GM23338 (cell line): ENCODE measurements around the gene QKI. TPM values are rescaled to one million over a fixed set of nuclear protein-coding genes. Genes with fewer than 3 reads are reported as not detected.

Experiments
- ATAC-seq: fragments of 200-7000 bp; cut with Tn5 transposase; 3 replicates; pipeline ENCODE4 v1.9.1; 2020
- DNase-seq: peaks from one replicate; pipeline ENCODE4 v3.0.0-alpha.2; 2015; ENCODE audit warnings: low spot score
- H2AFZ ChIP-seq: fragments of 200-600 bp; sonication (generic); 2 replicates; pipeline ENCODE4 v1.8.0; 2016; ENCODE audit warnings: antibody characterized with exemption, mild to moderate bottlenecking, moderate library complexity
- H3F3A ChIP-seq: fragments of 200-600 bp; sonication (generic); replicated peaks from 2 replicates; pipeline ENCODE4 v1.8.0; 2017; ENCODE audit warnings: antibody characterized with exemption, mixed run types, low read depth
- H3K27ac ChIP-seq: fragments of 200-600 bp; sonication (generic); 2 replicates; pipeline ENCODE4 v1.6.1; 2016; ENCODE audit warnings: low read depth
- H3K27me3 ChIP-seq: fragments of 200-600 bp; sonication (generic); 2 replicates; pipeline ENCODE4 v1.8.0; 2016; ENCODE audit warnings: mild to moderate bottlenecking, mixed run types, moderate library complexity; ENCODE audit not compliant: insufficient read depth
- H3K36me3 ChIP-seq: fragments of 200-600 bp; sonication (generic); 2 replicates; pipeline ENCODE4 v1.8.0; 2016; ENCODE audit warnings: mild to moderate bottlenecking; ENCODE audit not compliant: insufficient read depth
- H3K4me1 ChIP-seq: fragments of 200-600 bp; sonication (generic); 2 replicates; pipeline ENCODE4 v1.8.0; 2016; ENCODE audit warnings: mild to moderate bottlenecking, moderate library complexity; ENCODE audit not compliant: insufficient read depth
- H3K4me2 ChIP-seq: fragments of 200-600 bp; sonication (generic); 2 replicates; pipeline ENCODE4 v1.7.1; 2017; ENCODE audit warnings: mixed run types
- H3K4me3 ChIP-seq: fragments of 200-600 bp; sonication (generic); 2 replicates; pipeline ENCODE4 v1.6.1; 2016; ENCODE audit warnings: mixed run types
- H3K79me2 ChIP-seq: fragments of 200-600 bp; sonication (generic); replicated peaks from 2 replicates; pipeline ENCODE4 v1.8.0; 2017; ENCODE audit warnings: mild to moderate bottlenecking; ENCODE audit not compliant: insufficient read depth
- H3K9me2 ChIP-seq: fragments of 200-600 bp; sonication (generic); 2 replicates; pipeline ENCODE4 v1.8.0; 2017; ENCODE audit not compliant: insufficient read depth
- H4K20me1 ChIP-seq: fragments of 200-600 bp; sonication (generic); replicated peaks from 2 replicates; pipeline ENCODE4 v1.8.0; 2017; ENCODE audit warnings: mild to moderate bottlenecking; ENCODE audit not compliant: insufficient read depth
- H3K27ac Mint-ChIP-seq: 2 replicates; pipeline ENCODE4 v1.8.0; 2020; ENCODE audit warnings: inconsistent platforms, mild to moderate bottlenecking, moderate library complexity, mixed read lengths
- H3K27me3 Mint-ChIP-seq: 3 replicates; pipeline ENCODE4 v1.8.0; 2022; ENCODE audit warnings: low read depth, mild to moderate bottlenecking, moderate library complexity, mixed read lengths, inconsistent platforms; ENCODE audit not compliant: insufficient read depth, poor library complexity
- H3K36me3 Mint-ChIP-seq: 3 replicates; pipeline ENCODE4 v1.8.0; 2021; ENCODE audit warnings: low read depth, mild to moderate bottlenecking, inconsistent platforms, moderate library complexity, mixed read lengths
- H3K4me1 Mint-ChIP-seq: 3 replicates; pipeline ENCODE4 v1.8.0; 2020; ENCODE audit warnings: mild to moderate bottlenecking, inconsistent platforms, mixed read lengths
- H3K4me3 Mint-ChIP-seq: 3 replicates; pipeline ENCODE4 v1.8.0; 2021; ENCODE audit warnings: moderate library complexity, mild to moderate bottlenecking, inconsistent platforms, mixed read lengths
- H3K9me3 Mint-ChIP-seq: 3 replicates; pipeline ENCODE4 v1.8.0; 2020; ENCODE audit warnings: moderate library complexity, mild to moderate bottlenecking, inconsistent platforms, mixed read lengths
- CREB1 ChIP-seq: fragments of 250-450 bp; sonication (Bioruptor Pico); IDR thresholded peaks from 2 replicates; pipeline ENCODE4 v1.5.0; 2020; ENCODE audit warnings: low read depth, mild to moderate bottlenecking, moderate library complexity
- CTCF ChIP-seq, 2 experiments: fragments of 200-600 bp in 1 of 2; sonication (generic) in 1 of 2; conservative IDR thresholded peaks; 2 replicates each; pipeline versions ENCODE4 v1.5.1 to v1.6.1; 2016 to 2017; ENCODE audit warnings: antibody characterized with exemption in 2 of 2, low read depth in 2 of 2, mild to moderate bottlenecking in 2 of 2, moderate library complexity in 1 of 2
- ETS1 ChIP-seq: IDR thresholded peaks from 2 replicates; pipeline ENCODE4 v1.6.1; 2016; ENCODE audit warnings: antibody characterized with exemption
- EZH2phosphoT487 ChIP-seq: fragments of 200-600 bp; sonication (generic); IDR thresholded peaks from one replicate; pipeline ENCODE4 v1.8.1; 2018; ENCODE audit warnings: antibody characterized with exemption; ENCODE audit not compliant: unreplicated experiment
- STAT1 ChIP-seq: IDR thresholded peaks from one replicate; pipeline ENCODE4 v1.6.1; 2016; ENCODE audit warnings: antibody characterized with exemption; ENCODE audit not compliant: unreplicated experiment
- polyA plus RNA-seq: library from polyadenylated mRNA; unstranded; fragments of >200 nt; fragmentation: Nextera tagmentation; extraction: Ambion mirVana; gene quantifications from 2 replicates; pipeline ENCODE4 v1.2.1, GENCODE V29; 2016
- total RNA-seq: library from RNA; depleted of rRNA; stranded (reverse); fragments of >200 nt; shearing (Covaris generic); gene quantifications from 2 replicates; pipeline ENCODE4 v1.2.3, GENCODE V29; 2014
- TF ChIP-seq, protein P1 (sequence below): fragments of 250-450 bp; sonication (Bioruptor Pico); IDR thresholded peaks from 2 replicates; pipeline ENCODE4 v1.5.0; 2020; ENCODE audit warnings: mild to moderate bottlenecking, moderate library complexity

QKI gene
- total and polyA plus RNA-seq, 2 experiments from 2014 or later, result 60.8 to 159 TPM

- TF ChIP-seq, protein P1, sequence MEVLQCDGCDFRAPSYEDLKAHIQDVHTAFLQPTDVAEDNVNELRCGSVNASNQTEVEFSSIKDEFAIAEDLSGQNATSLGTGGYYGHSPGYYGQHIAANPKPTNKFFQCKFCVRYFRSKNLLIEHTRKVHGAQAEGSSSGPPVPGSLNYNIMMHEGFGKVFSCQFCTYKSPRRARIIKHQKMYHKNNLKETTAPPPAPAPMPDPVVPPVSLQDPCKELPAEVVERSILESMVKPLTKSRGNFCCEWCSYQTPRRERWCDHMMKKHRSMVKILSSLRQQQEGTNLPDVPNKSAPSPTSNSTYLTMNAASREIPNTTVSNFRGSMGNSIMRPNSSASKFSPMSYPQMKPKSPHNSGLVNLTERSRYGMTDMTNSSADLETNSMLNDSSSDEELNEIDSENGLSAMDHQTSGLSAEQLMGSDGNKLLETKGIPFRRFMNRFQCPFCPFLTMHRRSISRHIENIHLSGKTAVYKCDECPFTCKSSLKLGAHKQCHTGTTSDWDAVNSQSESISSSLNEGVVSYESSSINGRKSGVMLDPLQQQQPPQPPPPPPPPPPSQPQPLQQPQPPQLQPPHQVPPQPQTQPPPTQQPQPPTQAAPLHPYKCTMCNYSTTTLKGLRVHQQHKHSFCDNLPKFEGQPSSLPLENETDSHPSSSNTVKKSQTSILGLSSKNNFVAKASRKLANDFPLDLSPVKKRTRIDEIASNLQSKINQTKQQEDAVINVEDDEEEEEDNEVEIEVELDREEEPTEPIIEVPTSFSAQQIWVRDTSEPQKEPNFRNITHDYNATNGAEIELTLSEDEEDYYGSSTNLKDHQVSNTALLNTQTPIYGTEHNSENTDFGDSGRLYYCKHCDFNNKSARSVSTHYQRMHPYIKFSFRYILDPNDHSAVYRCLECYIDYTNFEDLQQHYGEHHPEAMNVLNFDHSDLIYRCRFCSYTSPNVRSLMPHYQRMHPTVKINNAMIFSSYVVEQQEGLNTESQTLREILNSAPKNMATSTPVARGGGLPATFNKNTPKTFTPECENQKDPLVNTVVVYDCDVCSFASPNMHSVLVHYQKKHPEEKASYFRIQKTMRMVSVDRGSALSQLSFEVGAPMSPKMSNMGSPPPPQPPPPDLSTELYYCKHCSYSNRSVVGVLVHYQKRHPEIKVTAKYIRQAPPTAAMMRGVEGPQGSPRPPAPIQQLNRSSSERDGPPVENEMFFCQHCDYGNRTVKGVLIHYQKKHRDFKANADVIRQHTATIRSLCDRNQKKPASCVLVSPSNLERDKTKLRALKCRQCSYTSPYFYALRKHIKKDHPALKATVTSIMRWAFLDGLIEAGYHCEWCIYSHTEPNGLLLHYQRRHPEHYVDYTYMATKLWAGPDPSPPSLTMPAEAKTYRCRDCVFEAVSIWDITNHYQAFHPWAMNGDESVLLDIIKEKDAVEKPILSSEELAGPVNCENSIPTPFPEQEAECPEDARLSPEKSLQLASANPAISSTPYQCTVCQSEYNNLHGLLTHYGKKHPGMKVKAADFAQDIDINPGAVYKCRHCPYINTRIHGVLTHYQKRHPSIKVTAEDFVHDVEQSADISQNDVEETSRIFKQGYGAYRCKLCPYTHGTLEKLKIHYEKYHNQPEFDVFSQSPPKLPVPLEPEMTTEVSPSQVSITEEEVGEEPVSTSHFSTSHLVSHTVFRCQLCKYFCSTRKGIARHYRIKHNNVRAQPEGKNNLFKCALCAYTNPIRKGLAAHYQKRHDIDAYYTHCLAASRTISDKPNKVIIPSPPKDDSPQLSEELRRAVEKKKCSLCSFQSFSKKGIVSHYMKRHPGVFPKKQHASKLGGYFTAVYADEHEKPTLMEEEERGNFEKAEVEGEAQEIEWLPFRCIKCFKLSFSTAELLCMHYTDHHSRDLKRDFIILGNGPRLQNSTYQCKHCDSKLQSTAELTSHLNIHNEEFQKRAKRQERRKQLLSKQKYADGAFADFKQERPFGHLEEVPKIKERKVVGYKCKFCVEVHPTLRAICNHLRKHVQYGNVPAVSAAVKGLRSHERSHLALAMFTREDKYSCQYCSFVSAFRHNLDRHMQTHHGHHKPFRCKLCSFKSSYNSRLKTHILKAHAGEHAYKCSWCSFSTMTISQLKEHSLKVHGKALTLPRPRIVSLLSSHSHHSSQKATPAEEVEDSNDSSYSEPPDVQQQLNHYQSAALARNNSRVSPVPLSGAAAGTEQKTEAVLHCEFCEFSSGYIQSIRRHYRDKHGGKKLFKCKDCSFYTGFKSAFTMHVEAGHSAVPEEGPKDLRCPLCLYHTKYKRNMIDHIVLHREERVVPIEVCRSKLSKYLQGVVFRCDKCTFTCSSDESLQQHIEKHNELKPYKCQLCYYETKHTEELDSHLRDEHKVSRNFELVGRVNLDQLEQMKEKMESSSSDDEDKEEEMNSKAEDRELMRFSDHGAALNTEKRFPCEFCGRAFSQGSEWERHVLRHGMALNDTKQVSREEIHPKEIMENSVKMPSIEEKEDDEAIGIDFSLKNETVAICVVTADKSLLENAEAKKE (CRISPR knock-in tag), result no peak
- no peak for TF ChIP-seq CTCF (conservative IDR thresholded peaks at IDR 0.05; ENCODE audit: low read depth in 2 of 2)
- no peak for TF ChIP-seq CREB1 (CRISPR knock-in tag)
- TF ChIP-seq STAT1, result no peak
Observed at GRCh38 chr6:163583558-163583957, 169.0 kb downstream of the QKI start (continued).

GRCh38 chr6:163585932-163586437 is 171.5 kb downstream of the QKI start:
- no peak overlapping the region for H3K27ac ChIP-seq
- H3K36me3 Mint-ChIP-seq, result peaks cover 8% of the 10 kb centered on the region; the same call in 2 of the 3 replicates
- H2AFZ ChIP-seq, result no peak overlapping the region
- peaks cover 11% of the 10 kb centered on the region for H3K9me3 Mint-ChIP-seq
- H3K4me3 Mint-ChIP-seq, result no peak overlapping the region
- H3F3A ChIP-seq, result no peaks in the 10 kb centered on the region
- no peak overlapping the region for H3K4me2 ChIP-seq
- H3K4me1 ChIP-seq, result no peaks in the 10 kb centered on the region
- no peaks in the 10 kb centered on the region for H3K9me2 ChIP-seq
- no peak overlapping the region for H3K4me3 ChIP-seq
- H3K27me3 ChIP-seq, result no peaks in the 10 kb centered on the region
- H3K27ac Mint-ChIP-seq, result no peak overlapping the region
- H4K20me1 ChIP-seq, result no peaks in the 10 kb centered on the region
- DNase-seq (no peak), ATAC-seq (no peak)
- H3K79me2 ChIP-seq, result no peaks in the 10 kb centered on the region
- H3K4me1 Mint-ChIP-seq, result peaks cover 7% of the 10 kb centered on the region
- peaks cover 11% of the 10 kb centered on the region for H3K27me3 Mint-ChIP-seq
- H3K36me3 ChIP-seq, result no peaks in the 10 kb centered on the region
- TF ChIP-seq ETS1, result no peak
- TF ChIP-seq, protein P1 (CRISPR knock-in tag), result no peak
- TF ChIP-seq EZH2phosphoT487, result no peak
